CD4-positive, alpha-beta T cell treated with Interferon alpha-2 for 1 hour (primary cell): Measurements from ENCODE around the gene APLP2.
"Not testable (repeated sequence)": the region's sequence is repeated elsewhere in the genome, so short reads cannot be mapped to it uniquely, and the experiment has no call there.

ENCODE experiments used
- DNase-seq, 2 donors: peaks; one replicate each; pipeline ENCODE4 v3.0.0-alpha.2; 2020 to 2022

APLP2 gene

GRCh38 chr11:130094614-130095013, 24.9 kb downstream of the APLP2 start:
- no peak for DNase-seq

GRCh38 chr11:130095326-130095725, 25.6 kb downstream of the APLP2 start:
- no peak for DNase-seq

- DNase-seq = no peak
Observed at GRCh38 chr11:130096042-130096441, 26.3 kb downstream of the APLP2 start.

- no peak for DNase-seq
Observed at GRCh38 chr11:130096823-130097222, 27.1 kb downstream of the APLP2 start.

GRCh38 chr11:130097285-130097684, 27.6 kb downstream of the APLP2 start:
- no peak for DNase-seq

- no peak for DNase-seq
Observed at GRCh38 chr11:130099356-130099755, 29.7 kb downstream of the APLP2 start.

- DNase-seq = no peak
Observed at GRCh38 chr11:130100381-130101095, 30.8 kb downstream of the APLP2 start.

GRCh38 chr11:130101661-130102060, 32.0 kb downstream of the APLP2 start:
- DNase-seq = no peak

GRCh38 chr11:130102301-130103249, 32.9 kb downstream of the APLP2 start:
- DNase-seq = no peak

- DNase-seq = no peak
Observed at GRCh38 chr11:130103296-130103814, 33.7 kb downstream of the APLP2 start.

GRCh38 chr11:130106381-130106780, 36.7 kb downstream of the APLP2 start:
- no peak for DNase-seq

GRCh38 chr11:130108671-130109070, 39.0 kb downstream of the APLP2 start:
- DNase-seq = not testable (repeated sequence)

- DNase-seq = no peak
Observed at GRCh38 chr11:130109386-130109785, 39.7 kb downstream of the APLP2 start.

- DNase-seq = no peak
Observed at GRCh38 chr11:130110339-130111108, 40.8 kb downstream of the APLP2 start.

GRCh38 chr11:130112071-130112830, 42.6 kb downstream of the APLP2 start:
- no peak for DNase-seq

- DNase-seq = no peak
Observed at GRCh38 chr11:130114281-130114680, 44.6 kb downstream of the APLP2 start.

GRCh38 chr11:130114726-130115125, 45.0 kb downstream of the APLP2 start:
- DNase-seq = no peak

- DNase-seq = no peak
Observed at GRCh38 chr11:130115218-130115617, 45.5 kb downstream of the APLP2 start.

GRCh38 chr11:130118165-130118564, 48.5 kb downstream of the APLP2 start:
- no peak for DNase-seq

GRCh38 chr11:130118636-130119387, 49.1 kb downstream of the APLP2 start:
- peak; percentile 13 to 39 for DNase-seq

GRCh38 chr11:130120045-130120444, 50.4 kb downstream of the APLP2 start:
- DNase-seq = no peak
